CD4-positive, alpha-beta memory T cell (primary cell): ENCODE data around the gene BET1. TPM values are rescaled to one million over a fixed set of nuclear protein-coding genes. Genes with fewer than 3 reads are reported as not detected.

ENCODE experiments used
- CTCF ChIA-PET: fragments of 350-600 bp; sonication (Branson Sonifier 250); formaldehyde crosslinking; loops from one replicate; lab custom pipeline; 2021; ENCODE audit warnings: inconsistent platforms; ENCODE audit not compliant: partially characterized antibody; lab: Charles Lee
- POLR2A ChIA-PET: fragments of 350-600 bp; sonication (Branson Sonifier 250); formaldehyde crosslinking; loops from one replicate; lab custom pipeline; 2021; ENCODE audit not compliant: partially characterized antibody; lab: Charles Lee
- DNase-seq, 5 donors: peaks; one replicate each; pipeline versions ENCODE4 v3.0.0 to v3.0.0-alpha.2; 2020 to 2022; ENCODE audit warnings: mixed read lengths in 1 of 5
- H3K27ac ChIP-seq: one replicate; pipeline ENCODE4 v1.7.0; 2013; ENCODE audit warnings: low read depth, low read length
- H3K27me3 ChIP-seq: 2 replicates; pipeline ENCODE4 v1.7.0; 2013; ENCODE audit warnings: mild to moderate bottlenecking, low read length, moderate library complexity; ENCODE audit not compliant: insufficient read depth
- H3K36me3 ChIP-seq: 2 replicates; pipeline ENCODE4 v1.7.0; 2013; ENCODE audit warnings: mild to moderate bottlenecking, low read length, moderate library complexity; ENCODE audit not compliant: insufficient read depth
- H3K4me1 ChIP-seq: 2 replicates; pipeline ENCODE4 v1.7.0; 2013; ENCODE audit warnings: mild to moderate bottlenecking, low read length, moderate library complexity; ENCODE audit not compliant: insufficient read depth
- H3K4me3 ChIP-seq, 2 donors: one replicate each; pipeline ENCODE4 v1.7.0; 2013; ENCODE audit warnings: low read length in 2 of 2, mild to moderate bottlenecking in 1 of 2
- H3K9me3 ChIP-seq, 2 donors: one replicate each; pipeline ENCODE4 v1.7.0; 2013; ENCODE audit warnings: low read length in 2 of 2, control low read depth in 1 of 2; ENCODE audit not compliant: control insufficient read depth in 1 of 2
- H3K27ac Mint-ChIP-seq, 7 donors: one replicate each; pipeline ENCODE4 v1.8.0; 2020 to 2021; ENCODE audit warnings: mixed read lengths in 7 of 7, mild to moderate bottlenecking in 6 of 7, inconsistent platforms in 3 of 7, moderate library complexity in 3 of 7
- H3K27me3 Mint-ChIP-seq, 2 donors: one replicate each; pipeline ENCODE4 v1.8.0; 2020 to 2021; ENCODE audit warnings: mixed read lengths in 2 of 2
- H3K36me3 Mint-ChIP-seq, 2 donors: one replicate each; pipeline ENCODE4 v1.8.0; 2020 to 2021; ENCODE audit warnings: mixed read lengths in 2 of 2, inconsistent platforms in 1 of 2, mild to moderate bottlenecking in 1 of 2
- H3K4me1 Mint-ChIP-seq, 4 donors: one replicate each; pipeline ENCODE4 v1.8.0; 2020 to 2021; ENCODE audit warnings: mixed read lengths in 4 of 4, mild to moderate bottlenecking in 1 of 4
- H3K4me3 Mint-ChIP-seq, 8 donors: one replicate each; pipeline ENCODE4 v1.8.0; 2020 to 2021; ENCODE audit warnings: mixed read lengths in 8 of 8, mild to moderate bottlenecking in 7 of 8, moderate library complexity in 6 of 8, inconsistent platforms in 3 of 8
- H3K9me3 Mint-ChIP-seq, 8 donors: one replicate each; pipeline ENCODE4 v1.8.0; 2020 to 2021; ENCODE audit warnings: mixed read lengths in 8 of 8, mild to moderate bottlenecking in 5 of 8, inconsistent platforms in 3 of 8, moderate library complexity in 1 of 8
- intact Hi-C: fragments of 100-400 bp; cut with micrococcal nuclease; formaldehyde crosslinking; loops from one replicate; pipeline ENCODE4 v1.15.1; 2023
- polyA plus RNA-seq, 2 donors: library from polyadenylated mRNA; unstranded; fragments of 300-500 nt; fragmentation: Illumina TruSeq; gene quantifications; one replicate each; pipeline ENCODE4 v1.2.3, GENCODE V29; 2021
- total RNA-seq, 2 experiments: library from RNA; stranded (reverse); gene quantifications; one replicate each; pipeline ENCODE4 v1.2.3, GENCODE V29; 2021

Gene BET1
- total and polyA plus RNA-seq, 4 experiments from 2014 or later: 14.6 to 45.7 (median 31.7) TPM

DNA sequence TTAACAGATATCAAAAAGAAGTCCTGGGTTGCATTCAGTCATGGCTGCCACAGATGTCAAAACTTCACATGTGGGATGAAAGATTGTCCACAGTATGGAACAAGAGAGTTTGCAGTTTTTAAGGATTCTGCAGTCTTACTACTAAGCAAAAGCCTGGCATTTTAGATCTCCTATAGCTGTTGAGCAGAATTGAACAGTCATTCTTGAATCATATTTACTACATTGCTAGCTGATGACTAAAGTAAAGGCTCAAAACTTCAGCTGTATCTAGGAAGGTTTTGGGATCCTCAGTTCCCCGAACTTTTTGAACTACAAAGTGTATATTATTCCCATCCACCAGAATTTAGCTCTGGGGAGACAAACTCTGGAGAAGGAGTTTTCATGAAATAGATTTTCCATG lies 31.0 kb downstream of the BET1 start:
- no peaks in the 10 kb centered on the region for H3K4me1 ChIP-seq
- Mint-ChIP-seq H3K36me3 (peaks cover 3 to 9% of the 10 kb centered on the region in 2 donors), H3K27me3 (no peaks in the 10 kb centered on the region), H3K9me3 (peaks cover 0 to 2% (median 0%) of the 10 kb centered on the region in 8 donors), H3K27ac (no peak overlapping the region), H3K4me1 (no peaks in the 10 kb centered on the region), H3K4me3 (no peak overlapping the region)
- no peaks in the 10 kb centered on the region for H3K27me3 ChIP-seq
- DNase-seq: no peak
- no peak overlapping the region for H3K27ac ChIP-seq
- CTCF ChIA-PET: no interaction called here
- intact Hi-C loops: no loop called here
- no peak overlapping the region for H3K4me3 ChIP-seq
- POLR2A ChIA-PET: no interaction called here
- H3K36me3 ChIP-seq: no peaks in the 10 kb centered on the region
- no peaks in the 10 kb centered on the region for H3K9me3 ChIP-seq

DNA sequence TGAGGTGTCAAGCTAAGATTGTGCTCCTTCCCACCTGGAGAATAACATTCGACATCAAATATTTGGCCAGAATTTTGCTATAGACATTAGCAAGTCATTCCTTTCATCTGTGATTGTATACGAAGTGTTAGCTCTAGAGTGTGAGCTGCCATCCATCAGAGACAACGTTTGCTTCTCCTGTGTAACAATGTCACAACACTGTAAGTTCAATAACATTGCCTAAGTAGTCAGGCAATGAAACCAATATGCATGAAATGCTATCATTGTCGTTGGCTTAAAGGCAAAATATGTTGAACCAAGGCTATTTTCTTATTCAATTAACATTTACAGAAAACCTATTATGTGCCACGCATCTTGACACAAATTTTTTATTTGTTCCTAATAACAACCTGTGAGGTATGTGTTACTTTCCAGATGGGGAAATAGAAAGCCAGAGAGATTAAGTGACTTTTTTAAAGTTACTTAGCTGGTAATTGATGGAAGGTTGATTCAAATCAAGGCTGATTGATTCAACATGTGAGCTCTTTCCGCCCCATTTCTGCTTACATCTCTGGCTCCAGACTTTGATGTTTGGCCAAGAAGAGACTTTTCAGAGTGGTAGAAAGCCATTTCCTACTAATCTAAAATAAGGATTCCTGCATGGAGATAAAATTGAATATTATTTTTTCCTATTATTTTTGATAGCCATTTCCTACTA lies 32.0 kb downstream of the BET1 start:
- H3K36me3 Mint-ChIP-seq: peaks cover 3 to 9% of the 10 kb centered on the region in 2 donors
- H3K27ac Mint-ChIP-seq: no peak overlapping the region
- no peaks in the 10 kb centered on the region for H3K4me1 Mint-ChIP-seq
- POLR2A ChIA-PET: no interaction called here
- intact Hi-C loops: no loop called here
- H3K4me1 ChIP-seq: no peaks in the 10 kb centered on the region
- H3K36me3 ChIP-seq: no peaks in the 10 kb centered on the region
- no peaks in the 10 kb centered on the region for H3K27me3 Mint-ChIP-seq
- no peak for DNase-seq
- CTCF ChIA-PET: no interaction called here
- H3K27me3 ChIP-seq: no peaks in the 10 kb centered on the region
- H3K9me3 ChIP-seq: no peaks in the 10 kb centered on the region
- peaks cover 0 to 2% (median 0%) of the 10 kb centered on the region in 8 donors for H3K9me3 Mint-ChIP-seq
- H3K27ac ChIP-seq: no peak overlapping the region
- H3K4me3 Mint-ChIP-seq: no peak overlapping the region
- H3K4me3 ChIP-seq: no peak overlapping the region

DNA sequence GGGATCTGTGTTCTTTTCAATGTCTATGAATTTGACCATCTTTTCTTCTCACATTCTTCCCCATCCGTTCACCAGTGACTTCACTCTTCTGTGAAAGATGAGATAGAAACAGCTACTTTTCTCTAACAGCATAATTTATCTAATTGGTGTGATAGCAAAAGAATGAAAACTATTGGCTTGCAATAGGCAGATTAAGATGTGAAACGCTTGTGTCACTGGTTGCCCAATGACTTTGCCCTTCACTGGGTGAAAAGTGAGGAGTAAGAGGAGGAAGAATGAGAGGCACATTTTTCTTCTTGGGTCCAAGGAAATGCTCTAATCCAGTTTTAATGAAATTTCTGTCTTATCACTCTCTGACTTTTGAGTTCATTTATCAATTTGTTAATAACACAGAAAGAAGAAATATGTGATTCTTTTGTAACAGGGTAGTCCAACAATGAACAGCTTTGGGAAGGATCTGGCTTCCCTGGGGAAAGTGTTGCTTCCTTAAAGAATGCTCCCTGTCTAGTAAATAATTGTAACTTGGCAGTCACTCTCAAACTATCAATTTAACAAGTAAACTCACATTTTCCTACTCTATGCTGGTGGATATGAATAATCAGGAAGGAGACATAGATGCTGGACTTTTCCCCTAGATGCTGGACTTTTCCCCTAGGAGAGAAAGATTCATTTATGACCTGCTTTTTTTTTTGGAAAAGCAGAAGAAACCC lies 35.1 kb downstream of the BET1 start:
- no peak overlapping the region for H3K27ac Mint-ChIP-seq
- ChIA-PET POLR2A (no interaction called here), CTCF (no interaction called here)
- DNase-seq: no peak
- Histone ChIP-seq H3K4me3 (no peak overlapping the region), H3K4me1 (no peaks in the 10 kb centered on the region), H3K27ac (no peak overlapping the region), H3K27me3 (no peaks in the 10 kb centered on the region), H3K36me3 (no peaks in the 10 kb centered on the region), H3K9me3 (no peaks in the 10 kb centered on the region)
- H3K4me3 Mint-ChIP-seq: no peak overlapping the region
- peaks cover 2 to 8% of the 10 kb centered on the region in 2 donors for H3K36me3 Mint-ChIP-seq
- no peaks in the 10 kb centered on the region for H3K27me3 Mint-ChIP-seq
- H3K9me3 Mint-ChIP-seq: no peaks in the 10 kb centered on the region
- H3K4me1 Mint-ChIP-seq: no peaks in the 10 kb centered on the region
- intact Hi-C loops: no loop called here

DNA sequence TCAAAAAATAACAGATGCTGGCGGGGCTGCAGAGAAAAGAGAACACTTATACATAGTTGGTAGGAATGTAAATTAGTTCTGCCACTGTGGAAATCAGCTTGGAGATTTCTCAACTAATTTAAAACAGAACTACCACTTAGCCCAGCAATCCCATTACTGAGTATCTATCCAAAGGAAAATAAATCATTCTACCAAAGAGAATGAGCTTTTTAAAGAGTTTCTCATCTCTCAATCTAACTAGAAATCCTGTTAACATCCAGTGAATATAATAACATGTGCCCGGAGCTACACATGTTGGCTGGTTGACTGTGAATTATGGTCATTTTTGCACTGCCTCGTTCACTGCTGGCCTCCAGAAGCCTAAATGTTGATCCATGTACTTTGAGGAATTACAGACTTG lies 39.3 kb downstream of the BET1 start:
- H3K36me3 ChIP-seq: no peaks in the 10 kb centered on the region
- no peak overlapping the region for H3K27ac Mint-ChIP-seq
- CTCF ChIA-PET: no interaction called here

DNA sequence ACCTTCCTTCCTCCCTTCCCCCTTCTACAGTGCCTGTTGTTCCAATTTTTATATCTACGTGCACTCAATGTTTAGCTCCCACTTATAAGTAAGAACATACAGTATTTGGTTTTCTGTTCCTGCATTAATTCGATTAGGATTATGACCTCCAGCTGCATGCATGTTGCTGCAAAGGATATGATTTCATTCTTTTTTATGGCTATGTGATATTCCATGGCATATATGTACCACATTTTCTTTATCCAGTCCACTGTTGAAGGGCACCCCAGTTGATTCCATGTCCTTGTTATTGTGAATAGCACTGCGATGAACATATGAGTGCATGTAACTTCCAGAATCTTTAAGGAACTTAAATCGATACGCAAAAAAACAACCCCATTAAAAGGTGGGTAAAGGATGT lies 39.9 kb downstream of the BET1 start:
- Mint-ChIP-seq H3K27ac (no peak overlapping the region), H3K9me3 (no peaks in the 10 kb centered on the region)

More for the DNA sequence above, 39.3 kb downstream of the BET1 start:
- Histone ChIP-seq H3K9me3 (no peaks in the 10 kb centered on the region), H3K4me3 (no peak overlapping the region), H3K27ac (no peak overlapping the region), H3K27me3 (no peaks in the 10 kb centered on the region), H3K4me1 (no peaks in the 10 kb centered on the region)
- DNase-seq: no peak
- H3K27me3 Mint-ChIP-seq: no peaks in the 10 kb centered on the region
- H3K9me3 Mint-ChIP-seq: no peaks in the 10 kb centered on the region
- H3K36me3 Mint-ChIP-seq: peaks cover 2 to 3% of the 10 kb centered on the region in 2 donors
- no peaks in the 10 kb centered on the region for H3K4me1 Mint-ChIP-seq
- H3K4me3 Mint-ChIP-seq: no peak overlapping the region
- POLR2A ChIA-PET: no interaction called here
- intact Hi-C loops: no loop called here

DNA sequence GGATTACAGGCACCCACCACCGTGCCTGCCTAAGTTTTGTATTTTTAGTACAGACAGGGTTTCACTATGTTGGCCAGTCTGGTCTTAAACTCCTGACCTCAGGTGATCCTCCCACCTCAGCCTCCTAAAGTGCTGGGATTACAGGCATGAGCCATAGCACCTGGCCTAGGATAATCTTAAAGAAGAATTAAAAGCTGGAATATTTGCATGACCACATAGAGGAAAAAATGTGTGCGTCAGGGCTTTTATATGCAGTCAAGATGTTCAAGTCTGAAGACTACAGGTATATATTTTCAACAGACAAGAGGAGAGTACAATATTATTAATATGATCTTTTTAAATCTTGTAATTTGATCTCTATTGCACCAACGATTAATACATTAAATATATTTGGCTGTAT lies 43.2 kb downstream of the BET1 start:
- Histone ChIP-seq H3K36me3 (no peaks in the 10 kb centered on the region), H3K27ac (no peak overlapping the region), H3K4me1 (no peaks in the 10 kb centered on the region), H3K4me3 (no peak overlapping the region), H3K27me3 (no peaks in the 10 kb centered on the region), H3K9me3 (no peaks in the 10 kb centered on the region)
- intact Hi-C loops: no loop called here
- Mint-ChIP-seq H3K36me3 (peaks cover 0 to 3% of the 10 kb centered on the region in 2 donors), H3K9me3 (no peaks in the 10 kb centered on the region), H3K27me3 (peaks cover 0 to 3% of the 10 kb centered on the region in 2 donors), H3K4me3 (no peak overlapping the region), H3K4me1 (no peaks in the 10 kb centered on the region), H3K27ac (no peak overlapping the region)
- POLR2A ChIA-PET: no interaction called here
- CTCF ChIA-PET: no interaction called here
- no peak for DNase-seq

More for the DNA sequence above, 39.9 kb downstream of the BET1 start:
- ChIA-PET POLR2A (no interaction called here), CTCF (no interaction called here)
- no peak overlapping the region for H3K27ac ChIP-seq
- H3K36me3 ChIP-seq: no peaks in the 10 kb centered on the region
- no peaks in the 10 kb centered on the region for H3K27me3 ChIP-seq
- H3K4me1 Mint-ChIP-seq: no peaks in the 10 kb centered on the region
- H3K9me3 ChIP-seq: no peaks in the 10 kb centered on the region
- intact Hi-C loops: no loop called here
- H3K27me3 Mint-ChIP-seq: no peaks in the 10 kb centered on the region
- H3K4me1 ChIP-seq: no peaks in the 10 kb centered on the region
- peaks cover 2 to 3% of the 10 kb centered on the region in 2 donors for H3K36me3 Mint-ChIP-seq
- DNase-seq: no peak
- H3K4me3 Mint-ChIP-seq: no peak overlapping the region
- H3K4me3 ChIP-seq: no peak overlapping the region

DNA sequence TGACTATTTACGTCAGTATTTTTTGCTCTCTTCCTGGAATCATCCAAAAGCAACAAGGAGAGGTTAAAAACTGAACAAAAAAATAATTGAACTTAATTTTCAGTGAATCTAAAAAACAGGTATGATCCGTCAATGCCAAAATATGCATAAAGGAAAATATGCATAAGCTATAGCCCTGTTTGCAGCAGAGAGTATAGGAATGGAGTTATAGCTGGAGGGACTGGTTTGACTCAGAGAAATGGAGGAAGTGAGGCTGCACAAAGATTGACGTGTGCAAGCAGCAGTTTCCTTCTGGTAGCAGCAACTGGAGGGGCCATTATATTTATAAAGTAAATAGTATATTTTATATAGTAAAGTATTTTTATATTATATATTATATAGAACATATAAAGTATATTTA lies 45.5 kb downstream of the BET1 start:
- Mint-ChIP-seq H3K27ac (no peak overlapping the region), H3K4me3 (no peak overlapping the region), H3K9me3 (no peaks in the 10 kb centered on the region), H3K36me3 (no peaks in the 10 kb centered on the region), H3K4me1 (no peaks in the 10 kb centered on the region), H3K27me3 (peaks cover 0 to 3% of the 10 kb centered on the region in 2 donors)
- no peaks in the 10 kb centered on the region for H3K36me3 ChIP-seq
- H3K4me1 ChIP-seq: no peaks in the 10 kb centered on the region
- intact Hi-C loops: no loop called here
- H3K27me3 ChIP-seq: no peaks in the 10 kb centered on the region
- DNase-seq: no peak
- ChIA-PET POLR2A (no interaction called here), CTCF (no interaction called here)
- no peak overlapping the region for H3K4me3 ChIP-seq
- H3K27ac ChIP-seq: no peak overlapping the region
- no peaks in the 10 kb centered on the region for H3K9me3 ChIP-seq
